B cell (primary cell): ENCODE data around the gene CHCHD1. TPM values are rescaled to one million over a fixed set of nuclear protein-coding genes. Genes with fewer than 3 reads are reported as not detected.

ENCODE experiments used
- ATAC-seq: fragments of 200-7000 bp; cut with Tn5 transposase; one replicate; pipeline ENCODE4 v1.10.0; 2021; ENCODE audit warnings: low read depth, mild to moderate bottlenecking, moderate number of reproducible peaks, moderate library complexity
- CTCF ChIA-PET: fragments of 350-600 bp; sonication (Branson Sonifier 250); formaldehyde crosslinking; loops from one replicate; lab custom pipeline; 2021; ENCODE audit warnings: antibody characterized with exemption, inconsistent platforms; lab: Charles Lee
- POLR2A ChIA-PET: fragments of 350-600 bp; sonication (Branson Sonifier 250); formaldehyde crosslinking; loops from one replicate; lab custom pipeline; 2021; ENCODE audit warnings: antibody characterized with exemption; lab: Charles Lee
- DNase-seq: peaks from one replicate; pipeline ENCODE4 v3.0.0; 2013
- H2AFZ ChIP-seq: 2 replicates; pipeline ENCODE4 v1.6.1; 2012; ENCODE audit warnings: mild to moderate bottlenecking, low read depth, low read length; ENCODE audit not compliant: insufficient read depth, poor library complexity, severe bottlenecking
- H3K27ac ChIP-seq, 2 donors: 1 replicate in 1 of 2; 2 replicates in 1 of 2; pipeline ENCODE4 v1.5.1; 2012 to 2013; ENCODE audit warnings: low read length in 2 of 2, mild to moderate bottlenecking in 2 of 2, moderate library complexity in 1 of 2
- H3K27me3 ChIP-seq, 4 experiments: fragments of 200-600 bp in 1 of 4; sonication (generic) in 1 of 4; replicated peaks in 1 of 4; 1 replicate in 2 of 4; 2 replicates in 2 of 4; pipeline versions ENCODE4 v1.6.1 to v1.7.0; 2013 to 2016; ENCODE audit warnings: low read length in 3 of 4, mild to moderate bottlenecking in 2 of 4, mixed read lengths in 1 of 4, moderate library complexity in 1 of 4; ENCODE audit not compliant: insufficient read depth in 4 of 4, control insufficient read depth in 3 of 4; ENCODE audit errors: control extremely low read depth in 1 of 4
- H3K36me3 ChIP-seq, 2 experiments: replicated peaks in 1 of 2; 1 replicate in 1 of 2; 2 replicates in 1 of 2; pipeline versions ENCODE4 v1.6.1 to v1.7.1; 2013; ENCODE audit warnings: low read length in 1 of 2; ENCODE audit not compliant: insufficient read depth in 2 of 2, control insufficient read depth in 1 of 2; ENCODE audit errors: control extremely low read depth in 1 of 2, extremely low read depth in 1 of 2
- H3K4me1 ChIP-seq, 2 donors: fragments of 200-600 bp in 1 of 2; sonication (generic) in 1 of 2; 1 replicate in 1 of 2; 2 replicates in 1 of 2; pipeline versions ENCODE4 v1.5.1 to v1.6.1; 2013 to 2017; ENCODE audit warnings: low read length in 2 of 2; ENCODE audit not compliant: control insufficient read depth in 2 of 2, insufficient read depth in 2 of 2
- H3K4me2 ChIP-seq: replicated peaks from 2 replicates; pipeline ENCODE3; 2012; ENCODE audit warnings: mild to moderate bottlenecking, low read depth, low read length; ENCODE audit not compliant: poor library complexity, severe bottlenecking
- H3K4me3 ChIP-seq, 5 experiments: fragments of 200-600 bp in 1 of 5; sonication (generic) in 1 of 5; 1 replicate in 3 of 5; 2 replicates in 2 of 5; pipeline versions ENCODE4 v1.5.1 to v1.7.0; 2011 to 2016; ENCODE audit warnings: low read length in 4 of 5, mild to moderate bottlenecking in 4 of 5, low read depth in 2 of 5, control low read depth in 1 of 5, moderate library complexity in 1 of 5; ENCODE audit not compliant: insufficient read depth in 1 of 5; ENCODE audit errors: control extremely low read depth in 1 of 5, extremely low read depth in 1 of 5
- H3K79me2 ChIP-seq: fragments of 200-600 bp; sonication (generic); one replicate; pipeline ENCODE4 v1.6.0; 2016; ENCODE audit warnings: low read length; ENCODE audit not compliant: control insufficient read depth, insufficient read depth
- H3K9ac ChIP-seq: fragments of 200-600 bp; sonication (generic); 2 replicates; pipeline ENCODE4 v1.6.1; 2017; ENCODE audit warnings: mild to moderate bottlenecking, low read length, moderate library complexity
- H3K9me3 ChIP-seq, 3 donors: one replicate each; pipeline versions ENCODE4 v1.6.1 to v1.7.1; 2013; ENCODE audit warnings: low read length in 2 of 3; ENCODE audit not compliant: control insufficient read depth in 2 of 3, insufficient read depth in 1 of 3; ENCODE audit errors: control extremely low read depth in 1 of 3
- H4K20me1 ChIP-seq: 2 replicates; pipeline ENCODE4 v1.6.0; 2012; ENCODE audit warnings: mild to moderate bottlenecking, low read length; ENCODE audit not compliant: insufficient read depth, control insufficient read depth, poor library complexity, severe bottlenecking
- H3K27ac Mint-ChIP-seq: one replicate; pipeline ENCODE4 v1.8.0; 2021; ENCODE audit warnings: mixed read lengths
- H3K27me3 Mint-ChIP-seq: one replicate; pipeline ENCODE4 v1.8.0; 2021; ENCODE audit warnings: mixed read lengths
- H3K4me1 Mint-ChIP-seq: one replicate; pipeline ENCODE4 v1.8.0; 2021; ENCODE audit warnings: mixed read lengths
- H3K4me3 Mint-ChIP-seq: one replicate; pipeline ENCODE4 v1.8.0; 2021; ENCODE audit warnings: mixed read lengths
- H3K9me3 Mint-ChIP-seq: one replicate; pipeline ENCODE4 v1.8.0; 2022; ENCODE audit warnings: mixed read lengths; ENCODE audit not compliant: insufficient read depth
- EZH2 ChIP-seq: IDR thresholded peaks from 2 replicates; pipeline ENCODE4 v1.6.1; 2012; ENCODE audit warnings: borderline replicate concordance, low read depth, mild to moderate bottlenecking, moderate library complexity, low read length; ENCODE audit not compliant: insufficient read depth, poor library complexity, severe bottlenecking
- WGBS: methylation state at CpG from one replicate; pipeline ENCODE4 v1.1.5; 2013; ENCODE audit warnings: missing lambda C conversion rate; ENCODE audit not compliant: insufficient coverage; 5-methylcytosine and 5-hydroxymethylcytosine counted together
- intact Hi-C: fragments of 100-400 bp; cut with micrococcal nuclease; formaldehyde crosslinking; loops from one replicate; pipeline ENCODE4 v1.10.0; 2022
- polyA plus RNA-seq: library from polyadenylated mRNA; depleted of rRNA; stranded (reverse); fragments of >200 nt; gene quantifications from 2 replicates; pipeline ENCODE4 v1.2.3, GENCODE V29; 2012
- total RNA-seq, 2 donors: library from RNA; stranded (reverse); fragments of 120-200 nt in 1 of 2; gene quantifications; 1 replicate in 1 of 2; 2 replicates in 1 of 2; pipeline versions ENCODE4 v1.2.3 to v1.2.4, GENCODE V29; 2013 to 2022
- TF ChIP-seq, protein P1 (sequence below): fragments of 200-600 bp; IDR thresholded peaks from one replicate; pipeline ENCODE4 v1.8.0; 2022; ENCODE audit warnings: antibody characterized with exemption, mild to moderate bottlenecking

CHCHD1 gene
- total and polyA plus RNA-seq, 2 donors (not counting 1 experiment from before 2014, with no cell fraction given), result 11.9 to 14.7 TPM

DNA sequence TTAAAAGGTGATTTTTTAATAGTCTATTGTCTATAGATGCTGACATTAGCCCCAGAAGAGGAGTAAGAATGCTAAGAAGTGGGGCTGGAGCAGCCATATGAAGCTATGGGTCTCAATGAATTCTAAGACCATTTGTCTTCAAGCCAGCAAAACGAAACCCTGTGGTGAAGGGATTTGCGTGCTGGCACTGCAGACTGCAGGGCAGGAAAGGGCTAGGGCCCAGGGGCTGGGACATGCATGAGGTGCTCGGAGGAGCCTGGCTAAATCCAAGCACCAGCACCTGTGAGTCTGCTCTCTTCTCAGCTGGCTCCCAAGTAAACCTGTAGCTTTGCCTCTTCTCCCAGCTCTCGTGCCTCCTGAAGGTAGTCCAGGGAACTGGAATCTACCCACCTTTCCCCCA is 30.8 kb downstream of the CHCHD1 start:
- TF ChIP-seq EZH2, result no peak
- TF ChIP-seq, protein P1, sequence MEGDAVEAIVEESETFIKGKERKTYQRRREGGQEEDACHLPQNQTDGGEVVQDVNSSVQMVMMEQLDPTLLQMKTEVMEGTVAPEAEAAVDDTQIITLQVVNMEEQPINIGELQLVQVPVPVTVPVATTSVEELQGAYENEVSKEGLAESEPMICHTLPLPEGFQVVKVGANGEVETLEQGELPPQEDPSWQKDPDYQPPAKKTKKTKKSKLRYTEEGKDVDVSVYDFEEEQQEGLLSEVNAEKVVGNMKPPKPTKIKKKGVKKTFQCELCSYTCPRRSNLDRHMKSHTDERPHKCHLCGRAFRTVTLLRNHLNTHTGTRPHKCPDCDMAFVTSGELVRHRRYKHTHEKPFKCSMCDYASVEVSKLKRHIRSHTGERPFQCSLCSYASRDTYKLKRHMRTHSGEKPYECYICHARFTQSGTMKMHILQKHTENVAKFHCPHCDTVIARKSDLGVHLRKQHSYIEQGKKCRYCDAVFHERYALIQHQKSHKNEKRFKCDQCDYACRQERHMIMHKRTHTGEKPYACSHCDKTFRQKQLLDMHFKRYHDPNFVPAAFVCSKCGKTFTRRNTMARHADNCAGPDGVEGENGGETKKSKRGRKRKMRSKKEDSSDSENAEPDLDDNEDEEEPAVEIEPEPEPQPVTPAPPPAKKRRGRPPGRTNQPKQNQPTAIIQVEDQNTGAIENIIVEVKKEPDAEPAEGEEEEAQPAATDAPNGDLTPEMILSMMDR, result no peak
- Histone ChIP-seq H3K4me2 (no peak overlapping the region), H4K20me1 (peaks cover 10% of the 10 kb centered on the region), H3K9ac (no peak overlapping the region), H3K79me2 (peaks cover 27% of the 10 kb centered on the region), H3K27me3 (no peaks in the 10 kb centered on the region), H3K36me3 (peaks cover 0 to 34% of the 10 kb centered on the region in 2 experiments), H2AFZ (no peak overlapping the region), H3K27ac (no peak overlapping the region), H3K9me3 (no peaks in the 10 kb centered on the region), H3K4me3 (no peak overlapping the region), H3K4me1 (peaks cover 4 to 18% of the 10 kb centered on the region in 2 donors)
- Mint-ChIP-seq H3K9me3 (no peaks in the 10 kb centered on the region), H3K27me3 (no peaks in the 10 kb centered on the region), H3K4me1 (peaks cover 22% of the 10 kb centered on the region), H3K4me3 (peak overlapping the region; percentile 57), H3K27ac (peak overlapping the region; percentile 82)
- POLR2A ChIA-PET, result interaction anchor here (0.6 kb wide), 1 partner anchor 401 kb away, joined by 4 read pairs; no protein-coding TSS in a partner anchor
- DNase-seq, result no peak
- intact Hi-C loops, result loop anchor here (1.0 to 5.0 kb wide), 3 partner anchors 35 to 67 kb away; partner anchors contain the start of gene CAMK2G
- CTCF ChIA-PET, result interaction anchor here (1.3 kb wide), 1 partner anchor 67 kb away, joined by 9 read pairs; no protein-coding TSS in a partner anchor
- ATAC-seq, result no peak
- 96% methylated on average over 3 of the region's 4 CpGs for WGBS

DNA sequence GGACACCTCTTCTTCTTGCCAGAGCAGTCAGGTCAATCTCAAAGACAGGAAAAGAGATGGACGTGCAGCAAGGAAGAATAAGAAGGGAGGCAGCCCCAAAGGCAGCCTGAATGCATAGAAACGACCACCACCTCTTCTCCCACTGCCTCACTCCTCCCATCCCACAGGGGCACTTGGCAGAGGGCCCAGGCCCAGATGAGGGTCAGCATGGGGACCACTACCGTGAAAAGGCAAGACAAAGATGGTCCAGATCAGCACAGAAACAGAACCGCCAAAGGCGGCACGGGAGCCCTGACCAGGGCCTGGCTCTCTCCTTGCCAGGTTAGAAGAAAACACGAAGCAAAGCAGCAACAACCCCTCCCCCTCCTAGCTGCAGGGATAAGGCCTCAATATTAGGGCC is 31.5 kb downstream of the CHCHD1 start:
- Mint-ChIP-seq H3K4me1 (peaks cover 20% of the 10 kb centered on the region), H3K27me3 (no peaks in the 10 kb centered on the region), H3K27ac (no peak overlapping the region), H3K4me3 (no peak overlapping the region), H3K9me3 (no peaks in the 10 kb centered on the region)
- Histone ChIP-seq H3K27me3 (no peaks in the 10 kb centered on the region), H3K4me3 (no peak overlapping the region), H3K27ac (no peak overlapping the region), H2AFZ (no peak overlapping the region), H4K20me1 (peaks cover 5% of the 10 kb centered on the region), H3K4me1 (peaks cover 4 to 18% of the 10 kb centered on the region in 2 donors), H3K4me2 (no peak overlapping the region), H3K36me3 (peaks cover 0 to 29% of the 10 kb centered on the region in 2 experiments), H3K9ac (no peak overlapping the region), H3K79me2 (peaks cover 20% of the 10 kb centered on the region), H3K9me3 (no peaks in the 10 kb centered on the region)
- WGBS, result 100% methylated on average over 4 of the region's 7 CpGs
- DNase-seq, result no peak
- ChIA-PET POLR2A (no interaction called here), CTCF (interaction anchor here (1.3 kb wide), 1 partner anchor 66 kb away, joined by 9 read pairs; no protein-coding TSS in a partner anchor)
- TF ChIP-seq, protein P1, result no peak
- no peak for TF ChIP-seq EZH2
- ATAC-seq, result no peak
- intact Hi-C loops, result loop anchor here (2.0 to 5.0 kb wide), 2 partner anchors 34 to 61 kb away; partner anchors contain the start of gene CAMK2G
